Omental fat pad (tissue), 4 donors: ENCODE results near the gene LEMD2. TPM values are rescaled to one million over a fixed set of nuclear protein-coding genes. Genes with fewer than 3 reads are reported as not detected.
A peak's percentile ranks its signal among the peaks of the same experiment; 100 is the strongest.
"Not testable (repeated sequence)": the region's sequence is repeated elsewhere in the genome, so short reads cannot be mapped to it uniquely, and the experiment has no call there.

Source experiments
- ATAC-seq: fragments of 150-250 bp; one replicate; pipeline ENCODE4 v1.9.1; 2016; ENCODE audit warnings: mild to moderate bottlenecking, moderate library complexity; ENCODE audit not compliant: low FRiP score
- DNase-seq: peaks from one replicate; pipeline ENCODE4 v3.0.0-alpha.2; 2019; ENCODE audit warnings: low spot score
- total RNA-seq, 4 donors: library from RNA; depleted of rRNA; stranded (reverse); fragments of >200 nt; gene quantifications; one replicate each; pipeline ENCODE4 v1.1.0, GENCODE V29; 2016
- TF ChIP-seq, protein P1 (sequence below), 3 donors: fragments of 450-650 bp; IDR thresholded peaks; one replicate each; pipeline ENCODE4 v1.5.1; 2016 to 2017; ENCODE audit warnings: antibody characterized with exemption in 3 of 3, mild to moderate bottlenecking in 3 of 3, moderate library complexity in 2 of 3

Gene LEMD2
- total RNA-seq = 10 to 100 TPM; 25.8 to 75.0 (median 40.4) TPM

DNA sequence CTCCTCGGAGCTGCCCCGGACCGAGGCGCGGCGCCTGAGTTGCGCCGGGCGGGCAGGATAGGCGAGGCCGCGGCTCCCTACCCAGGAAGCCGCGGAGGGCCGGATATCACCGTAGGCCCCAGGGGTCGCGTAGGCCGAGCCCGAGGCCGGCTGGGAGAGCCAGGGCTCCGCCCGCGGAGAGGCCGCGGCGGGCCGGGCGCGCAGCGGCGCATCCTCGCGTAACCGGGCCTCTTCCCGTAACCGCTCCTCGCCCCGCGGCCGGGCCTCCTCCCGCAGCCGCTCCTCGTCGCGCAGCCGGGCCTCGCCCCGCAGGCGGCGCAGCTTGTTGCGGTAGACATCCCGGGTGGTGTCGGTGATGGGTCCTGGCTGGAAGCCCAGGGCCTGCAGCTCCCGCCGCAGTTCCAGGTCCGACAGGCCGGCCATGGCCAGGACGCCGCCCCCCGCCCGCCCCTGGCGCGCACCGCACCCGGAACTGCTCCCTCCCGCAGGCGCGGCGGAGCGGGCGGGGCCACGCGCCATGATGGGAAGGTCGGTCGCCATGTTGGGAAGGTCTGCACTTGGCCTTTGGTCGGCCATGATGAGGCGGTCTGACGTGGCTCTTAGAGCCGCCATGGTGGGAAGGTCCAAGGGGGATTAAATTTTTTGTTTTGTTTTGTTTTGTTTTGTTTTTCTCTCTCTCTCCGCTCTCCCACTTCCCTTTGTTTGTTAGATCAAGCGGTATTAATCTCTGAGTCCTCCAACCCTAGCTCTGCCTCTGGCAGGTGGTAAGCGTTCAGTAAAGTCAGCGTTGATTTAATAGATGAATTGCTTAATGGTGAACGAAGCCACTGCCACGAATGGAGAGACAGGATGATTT is at the start of gene LEMD2:
LEMD2 (minus strand) TSS at position 437 of the 856 bp plus-strand sequence; CDS start at position 423, 14 bp downstream.
- ATAC-seq = peak; percentile 95
- peak; percentile 67 for DNase-seq
- TF ChIP-seq, protein P1, sequence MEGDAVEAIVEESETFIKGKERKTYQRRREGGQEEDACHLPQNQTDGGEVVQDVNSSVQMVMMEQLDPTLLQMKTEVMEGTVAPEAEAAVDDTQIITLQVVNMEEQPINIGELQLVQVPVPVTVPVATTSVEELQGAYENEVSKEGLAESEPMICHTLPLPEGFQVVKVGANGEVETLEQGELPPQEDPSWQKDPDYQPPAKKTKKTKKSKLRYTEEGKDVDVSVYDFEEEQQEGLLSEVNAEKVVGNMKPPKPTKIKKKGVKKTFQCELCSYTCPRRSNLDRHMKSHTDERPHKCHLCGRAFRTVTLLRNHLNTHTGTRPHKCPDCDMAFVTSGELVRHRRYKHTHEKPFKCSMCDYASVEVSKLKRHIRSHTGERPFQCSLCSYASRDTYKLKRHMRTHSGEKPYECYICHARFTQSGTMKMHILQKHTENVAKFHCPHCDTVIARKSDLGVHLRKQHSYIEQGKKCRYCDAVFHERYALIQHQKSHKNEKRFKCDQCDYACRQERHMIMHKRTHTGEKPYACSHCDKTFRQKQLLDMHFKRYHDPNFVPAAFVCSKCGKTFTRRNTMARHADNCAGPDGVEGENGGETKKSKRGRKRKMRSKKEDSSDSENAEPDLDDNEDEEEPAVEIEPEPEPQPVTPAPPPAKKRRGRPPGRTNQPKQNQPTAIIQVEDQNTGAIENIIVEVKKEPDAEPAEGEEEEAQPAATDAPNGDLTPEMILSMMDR (IDR thresholded peaks at IDR 0.05) = no peak

DNA sequence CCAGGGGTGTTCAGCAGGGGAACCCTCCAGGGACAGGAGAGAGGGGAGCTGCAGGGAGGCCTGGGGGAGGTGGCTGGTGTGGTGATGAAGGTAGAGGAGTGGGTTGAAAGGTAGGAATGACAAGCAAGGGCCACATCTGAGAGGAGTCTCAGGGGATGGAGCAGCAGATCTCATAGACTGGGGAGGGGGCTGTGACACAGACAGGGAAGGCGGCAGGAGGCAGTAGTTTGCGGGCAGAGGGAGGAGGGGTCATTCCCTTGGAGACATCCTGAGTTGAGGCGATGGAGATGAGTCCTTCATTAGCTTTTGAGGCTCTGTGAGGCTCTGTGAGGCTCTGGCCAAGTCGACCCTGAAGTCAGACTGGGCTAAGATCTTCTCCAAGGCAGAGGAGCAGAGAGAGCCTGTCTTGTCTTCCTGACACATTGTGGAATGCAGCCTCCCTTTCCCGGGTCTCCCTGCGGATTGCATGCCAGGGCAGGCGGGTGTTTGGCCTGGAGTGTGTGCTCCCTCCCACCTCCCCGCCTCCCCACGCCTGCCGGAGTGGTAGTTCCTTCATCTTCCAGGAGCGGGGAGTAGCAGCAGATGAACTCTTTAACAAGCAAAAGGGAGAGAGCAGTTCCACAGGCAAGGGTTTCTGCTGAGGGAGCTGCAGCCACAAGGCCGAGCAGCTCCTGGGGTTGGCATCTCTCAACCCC is 49.2 kb upstream of the LEMD2 start:
- peak; percentile 61 for ATAC-seq
- DNase-seq = no peak
- TF ChIP-seq, protein P1 (IDR thresholded peaks at IDR 0.05) = no peak

DNA sequence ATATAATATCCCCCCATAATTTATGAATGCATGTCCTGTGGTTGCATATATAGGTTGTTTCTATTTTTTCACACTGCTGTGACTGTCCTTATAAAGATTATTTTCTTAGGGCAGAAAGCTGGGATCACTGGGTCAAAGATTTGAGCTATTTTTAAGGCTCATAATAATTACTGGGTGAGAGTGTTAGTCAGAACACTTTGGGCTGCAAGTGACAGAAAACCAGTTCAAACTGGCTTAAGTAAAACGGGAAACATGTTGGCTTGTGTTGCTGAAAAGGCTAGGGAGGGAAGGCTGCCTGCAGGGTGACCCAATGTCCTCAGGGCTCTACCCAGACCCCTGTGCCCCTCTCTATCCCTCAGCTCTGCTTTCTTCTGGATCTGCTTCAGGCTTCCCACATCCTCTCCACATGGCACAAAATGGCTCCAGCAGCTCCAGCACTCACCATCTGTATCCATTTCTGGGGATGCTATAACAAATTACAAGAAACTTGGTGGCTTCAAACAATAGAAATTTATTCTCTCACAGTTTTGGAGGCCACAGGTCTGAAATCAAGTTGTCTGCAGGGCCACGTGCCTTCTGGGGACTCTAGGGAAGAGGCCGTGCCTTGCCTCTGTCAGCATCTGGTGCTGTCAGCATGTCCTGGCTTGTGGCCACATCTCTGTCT is 48.0 kb upstream of the LEMD2 start:
- TF ChIP-seq, protein P1 (IDR thresholded peaks at IDR 0.05) = no peak
- no peak for DNase-seq

DNA sequence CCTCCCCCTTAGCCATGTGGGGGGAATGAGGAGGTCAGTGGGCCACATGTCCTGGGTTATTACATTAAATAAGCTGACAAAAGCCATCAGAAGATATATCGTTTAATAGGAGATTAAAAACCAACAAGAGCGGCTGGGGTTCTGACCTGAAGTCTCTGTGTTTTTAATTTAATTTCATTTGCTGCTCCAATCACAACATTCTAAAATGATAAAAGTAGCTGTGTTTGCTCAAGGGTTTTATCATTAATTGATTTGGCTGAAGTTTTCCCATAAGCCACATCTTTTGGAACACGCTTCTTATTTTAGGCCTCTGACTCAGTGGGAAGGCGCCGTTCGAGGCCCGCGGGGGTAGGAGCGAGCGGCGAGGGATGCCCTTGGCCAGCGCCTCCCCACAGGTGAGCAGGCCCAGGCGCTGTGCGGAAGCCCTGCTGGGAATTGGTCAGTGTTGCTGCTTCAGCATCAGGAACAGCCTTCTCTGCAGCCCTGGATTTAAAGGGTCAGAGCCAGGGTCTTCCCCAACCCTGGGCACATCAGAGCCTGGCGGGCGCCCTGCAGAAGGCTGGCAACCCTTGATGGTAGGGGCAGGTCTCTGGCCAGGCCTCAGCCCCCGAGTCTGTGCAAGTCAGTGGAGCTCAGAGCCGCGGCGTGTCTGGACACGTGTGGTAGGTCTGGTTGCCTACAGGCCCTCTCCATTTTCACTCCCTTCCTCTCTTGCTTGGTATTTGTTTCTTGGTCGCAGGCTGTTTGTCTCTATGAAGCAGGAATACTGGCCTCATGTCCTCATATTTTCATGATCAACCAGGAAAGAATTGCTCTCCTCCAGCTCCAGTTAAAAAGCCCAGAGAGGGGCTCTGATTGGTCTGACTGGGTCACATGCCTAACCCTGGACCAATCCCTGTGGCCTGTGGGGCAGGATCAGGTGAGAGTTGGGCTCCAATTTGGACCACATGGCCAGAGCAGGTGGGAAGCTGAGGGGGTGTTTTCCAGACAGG is 45.8 kb upstream of the LEMD2 start:
- no peak for DNase-seq

More for the DNA sequence above, 48.0 kb upstream of the LEMD2 start:
- ATAC-seq = no peak

DNA sequence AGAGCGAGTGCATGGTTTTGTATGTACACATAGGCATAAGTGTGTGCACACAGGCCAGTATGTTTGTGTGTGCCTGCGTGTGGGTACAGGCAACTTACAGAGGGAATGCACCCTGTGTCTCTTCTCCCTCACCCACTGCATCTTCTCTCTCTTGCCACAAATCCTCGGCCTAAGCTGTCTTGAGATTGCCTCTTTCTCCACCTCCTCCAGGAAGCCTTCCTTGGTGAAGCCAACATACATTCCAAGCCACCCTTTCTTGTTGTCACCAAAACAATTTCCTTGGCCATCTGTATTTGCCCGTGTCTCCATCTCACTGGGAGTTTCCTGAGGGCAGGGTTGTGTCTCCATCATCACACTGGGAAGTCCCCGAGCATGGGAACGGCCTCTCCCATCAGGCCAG is 44.7 kb upstream of the LEMD2 start:
- ATAC-seq (no peak), DNase-seq (no peak)
- TF ChIP-seq, protein P1 (IDR thresholded peaks at IDR 0.05) = no peak

More for the DNA sequence above, 45.8 kb upstream of the LEMD2 start:
- no peak for ATAC-seq
- TF ChIP-seq, protein P1 (IDR thresholded peaks at IDR 0.05) = no peak

DNA sequence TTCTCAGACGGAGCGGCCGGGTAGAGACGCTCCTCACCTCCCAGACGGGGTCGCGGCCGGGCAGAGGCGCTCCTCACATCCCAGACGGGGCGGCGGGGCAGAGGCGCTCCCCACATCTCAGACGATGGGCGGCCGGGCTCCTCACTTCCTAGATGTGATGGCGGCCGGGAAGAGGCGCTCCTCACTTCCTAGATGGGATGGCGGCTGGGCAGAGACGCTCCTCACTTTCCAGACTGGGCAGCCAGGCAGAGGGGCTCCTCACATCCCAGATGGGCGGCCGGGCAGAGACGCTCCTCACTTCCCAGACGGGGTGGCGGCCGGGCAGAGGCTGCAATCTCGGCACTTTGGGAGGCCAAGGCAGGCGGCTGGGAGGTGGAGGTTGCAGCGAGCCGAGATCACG is 43.9 kb upstream of the LEMD2 start:
- not testable (repeated sequence) for DNase-seq, ATAC-seq

DNA sequence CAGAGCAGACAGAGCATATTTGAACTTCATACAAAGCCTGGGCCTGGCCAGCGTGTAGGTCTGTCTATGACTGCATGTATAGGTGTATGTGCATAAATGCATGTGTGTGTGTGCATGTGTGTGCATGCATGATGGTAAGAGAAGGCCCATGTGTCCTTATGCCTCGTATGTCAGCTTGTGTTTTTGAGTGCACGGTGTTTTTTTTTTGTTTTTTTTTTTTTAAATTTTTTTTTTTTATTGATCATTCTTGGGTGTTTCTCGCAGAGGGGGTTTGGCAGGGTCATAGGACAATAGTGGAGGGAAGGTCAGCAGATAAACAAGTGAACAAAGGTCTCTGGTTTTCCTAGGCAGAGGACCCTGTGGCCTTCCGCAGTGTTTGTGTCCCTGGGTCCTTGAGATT is 42.8 kb upstream of the LEMD2 start:
- ATAC-seq, DNase-seq: not testable (repeated sequence)
